GM12864 (cell line): ENCODE results near the gene ASTE1.

ENCODE experiments used
- DNase-seq: peaks from one replicate; pipeline ENCODE4 v3.0.0-alpha.2; 2011; ENCODE audit warnings: low read depth
- H3K4me3 ChIP-seq: 2 replicates; pipeline ENCODE4 v1.5.1; 2011; ENCODE audit warnings: mild to moderate bottlenecking, low read depth, low read length, control low read depth
- TF ChIP-seq, protein P1 (sequence below): IDR thresholded peaks from 2 replicates; pipeline ENCODE4 v1.5.1; 2011; ENCODE audit warnings: low read depth, mild to moderate bottlenecking, moderate library complexity, low read length, control low read depth, inconsistent platforms; ENCODE audit errors: missing control alignments

The ASTE1 gene

DNA sequence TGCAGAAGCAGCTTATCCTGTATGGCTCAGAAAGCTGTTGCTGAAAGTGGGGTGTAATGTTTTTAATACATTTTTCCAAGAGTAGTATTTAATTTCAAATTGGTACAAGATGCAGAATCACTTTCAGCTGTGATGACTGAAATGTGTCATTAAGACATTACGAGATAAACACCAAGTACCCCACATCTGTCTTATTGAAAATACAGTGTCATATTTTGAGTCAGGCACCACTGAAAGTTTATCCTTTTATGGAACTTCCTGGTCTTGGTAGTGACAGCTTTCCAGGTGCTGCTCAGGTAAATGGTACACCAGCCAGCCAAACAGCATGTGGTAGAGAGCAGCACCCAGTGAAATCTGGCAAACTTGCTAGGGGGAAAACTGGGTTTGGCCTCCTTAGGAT is 16.9 kb downstream of the ASTE1 start:
- no peak overlapping the region for H3K4me3 ChIP-seq
- TF ChIP-seq, protein P1, sequence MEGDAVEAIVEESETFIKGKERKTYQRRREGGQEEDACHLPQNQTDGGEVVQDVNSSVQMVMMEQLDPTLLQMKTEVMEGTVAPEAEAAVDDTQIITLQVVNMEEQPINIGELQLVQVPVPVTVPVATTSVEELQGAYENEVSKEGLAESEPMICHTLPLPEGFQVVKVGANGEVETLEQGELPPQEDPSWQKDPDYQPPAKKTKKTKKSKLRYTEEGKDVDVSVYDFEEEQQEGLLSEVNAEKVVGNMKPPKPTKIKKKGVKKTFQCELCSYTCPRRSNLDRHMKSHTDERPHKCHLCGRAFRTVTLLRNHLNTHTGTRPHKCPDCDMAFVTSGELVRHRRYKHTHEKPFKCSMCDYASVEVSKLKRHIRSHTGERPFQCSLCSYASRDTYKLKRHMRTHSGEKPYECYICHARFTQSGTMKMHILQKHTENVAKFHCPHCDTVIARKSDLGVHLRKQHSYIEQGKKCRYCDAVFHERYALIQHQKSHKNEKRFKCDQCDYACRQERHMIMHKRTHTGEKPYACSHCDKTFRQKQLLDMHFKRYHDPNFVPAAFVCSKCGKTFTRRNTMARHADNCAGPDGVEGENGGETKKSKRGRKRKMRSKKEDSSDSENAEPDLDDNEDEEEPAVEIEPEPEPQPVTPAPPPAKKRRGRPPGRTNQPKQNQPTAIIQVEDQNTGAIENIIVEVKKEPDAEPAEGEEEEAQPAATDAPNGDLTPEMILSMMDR = no peak
- DNase-seq = no peak

- DNase-seq = no peak
- TF ChIP-seq, protein P1 = no peak
Observed at GRCh38 chr3:131008326-131008725, 18.3 kb downstream of the ASTE1 start.

GRCh38 chr3:131007782-131008181 is 18.8 kb downstream of the ASTE1 start:
- no peak for DNase-seq
- TF ChIP-seq, protein P1 = no peak
- no peak overlapping the region for H3K4me3 ChIP-seq

More at GRCh38 chr3:131008326-131008725, 18.3 kb downstream of the ASTE1 start:
- H3K4me3 ChIP-seq = no peak overlapping the region

- no peak for DNase-seq
- no peak overlapping the region for H3K4me3 ChIP-seq
- TF ChIP-seq, protein P1 = no peak
Observed at GRCh38 chr3:131007256-131007655, 19.4 kb downstream of the ASTE1 start.

- H3K4me3 ChIP-seq = no peak overlapping the region
- TF ChIP-seq, protein P1 = no peak
- DNase-seq = no peak
Observed at GRCh38 chr3:131004603-131005002, 22.0 kb downstream of the ASTE1 start.

GRCh38 chr3:131001071-131001470 is 25.6 kb downstream of the ASTE1 start:
- TF ChIP-seq, protein P1 = no peak
- H3K4me3 ChIP-seq = no peak overlapping the region
- no peak for DNase-seq

DNA sequence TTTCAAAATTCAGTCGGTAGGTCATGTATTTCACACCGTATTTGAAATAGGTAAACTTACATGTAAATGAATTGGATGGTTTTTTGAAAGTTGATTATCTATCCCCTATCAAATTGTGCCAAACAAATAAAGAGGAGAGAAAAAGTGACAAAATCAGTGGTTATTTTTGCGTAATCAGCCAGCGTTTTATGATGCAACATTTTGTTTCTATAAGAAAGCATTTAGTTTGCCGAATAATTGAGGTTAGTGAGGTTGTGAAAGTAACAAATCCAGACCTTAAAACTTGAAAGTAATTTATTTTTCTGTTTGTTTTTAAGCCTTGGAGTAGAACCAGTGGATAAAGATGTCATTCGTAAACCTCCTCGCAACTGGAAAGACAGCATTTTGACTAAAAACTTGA is 29.3 kb downstream of the ASTE1 start:
- TF ChIP-seq, protein P1 = no peak
- H3K4me3 ChIP-seq = no peak overlapping the region
- DNase-seq = no peak
